Measurements from ENCODE around the gene RUBCNL.

The RUBCNL gene

GRCh38 chr13:46318986-46319385 lies 68.1 kb downstream of the RUBCNL start:
- Histone ChIP-seq H3K4me3 (replicated peaks; ENCODE audit: low read depth, low read length) (no peak overlapping the region), H3K27me3 (replicated peaks; ENCODE audit: control insufficient read depth, insufficient read depth, low read length) (no peaks in the 10 kb centered on the region), H3K36me3 (ENCODE audit: control insufficient read depth, insufficient read depth, low read length) (no peaks in the 10 kb centered on the region)
- no peak for TF ChIP-seq CTCF (IDR thresholded peaks at IDR 0.05; ENCODE audit: insufficient read depth, low read length, poor library complexity, severe bottlenecking)
- no peak for DNase-seq (ENCODE audit: extremely low read depth, insufficient read length)

GRCh38 chr13:46317120-46317519 lies 69.9 kb downstream of the RUBCNL start:
- H3K4me3 ChIP-seq (replicated peaks; ENCODE audit: low read depth, low read length), result no peak overlapping the region
- H3K27me3 ChIP-seq (replicated peaks; ENCODE audit: control insufficient read depth, insufficient read depth, low read length), result no peaks in the 10 kb centered on the region
- no peak for TF ChIP-seq CTCF (IDR thresholded peaks at IDR 0.05; ENCODE audit: insufficient read depth, low read length, poor library complexity, severe bottlenecking)
- no peaks in the 10 kb centered on the region for H3K36me3 ChIP-seq (ENCODE audit: control insufficient read depth, insufficient read depth, low read length)
- no peak for DNase-seq (ENCODE audit: extremely low read depth, insufficient read length)

- Histone ChIP-seq H3K36me3 (ENCODE audit: control insufficient read depth, insufficient read depth, low read length) (no peaks in the 10 kb centered on the region), H3K4me3 (replicated peaks; ENCODE audit: low read depth, low read length) (no peak overlapping the region), H3K27me3 (replicated peaks; ENCODE audit: control insufficient read depth, insufficient read depth, low read length) (no peaks in the 10 kb centered on the region)
- DNase-seq (ENCODE audit: extremely low read depth, insufficient read length), result no peak
- TF ChIP-seq CTCF (IDR thresholded peaks at IDR 0.05; ENCODE audit: insufficient read depth, low read length, poor library complexity, severe bottlenecking), result no peak
Measured at GRCh38 chr13:46315491-46316075, 71.5 kb downstream of the RUBCNL start.

- Histone ChIP-seq H3K4me3 (replicated peaks; ENCODE audit: low read depth, low read length) (no peak overlapping the region), H3K36me3 (ENCODE audit: control insufficient read depth, insufficient read depth, low read length) (no peaks in the 10 kb centered on the region), H3K27me3 (replicated peaks; ENCODE audit: control insufficient read depth, insufficient read depth, low read length) (no peaks in the 10 kb centered on the region)
- DNase-seq (ENCODE audit: extremely low read depth, insufficient read length), result no peak
- no peak for TF ChIP-seq CTCF (IDR thresholded peaks at IDR 0.05; ENCODE audit: insufficient read depth, low read length, poor library complexity, severe bottlenecking)
Measured at GRCh38 chr13:46315036-46315435, 72.0 kb downstream of the RUBCNL start.

DNA sequence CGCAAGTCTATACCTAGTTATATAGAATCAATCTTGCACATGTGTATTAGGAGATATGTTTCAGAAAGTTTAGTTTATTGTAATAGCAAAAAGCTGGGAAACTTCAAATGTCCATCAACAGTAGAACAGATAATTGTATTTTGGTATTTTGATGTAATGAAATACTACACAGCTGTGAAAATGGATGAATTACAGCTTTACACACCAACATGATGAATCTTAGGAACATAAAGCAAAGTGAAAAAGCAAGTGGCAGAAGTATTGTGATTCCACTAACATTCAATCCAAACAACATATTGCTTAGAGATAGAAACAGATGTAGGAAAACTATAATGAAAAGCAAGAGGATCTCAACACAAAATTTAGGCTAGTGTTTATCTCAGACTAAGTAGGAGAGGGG lies 72.5 kb downstream of the RUBCNL start:
- TF ChIP-seq CTCF (IDR thresholded peaks at IDR 0.05; ENCODE audit: insufficient read depth, low read length, poor library complexity, severe bottlenecking), result no peak
- DNase-seq (ENCODE audit: extremely low read depth, insufficient read length), result no peak
- Histone ChIP-seq H3K4me3 (replicated peaks; ENCODE audit: low read depth, low read length) (no peak overlapping the region), H3K36me3 (ENCODE audit: control insufficient read depth, insufficient read depth, low read length) (no peaks in the 10 kb centered on the region), H3K27me3 (replicated peaks; ENCODE audit: control insufficient read depth, insufficient read depth, low read length) (no peaks in the 10 kb centered on the region)

Measured in GM06990 (cell line).